Muscle layer of colon (tissue), 2 donors: ENCODE results near the gene HES5.

Experiments
- H3K27ac ChIP-seq: one replicate; pipeline ENCODE4 v1.7.0; 2013; ENCODE audit warnings: low read depth, mild to moderate bottlenecking, low read length, moderate library complexity
- H3K27me3 ChIP-seq, 2 donors: one replicate each; pipeline ENCODE4 v1.7.0; 2013; ENCODE audit warnings: low read length in 2 of 2, mild to moderate bottlenecking in 2 of 2; ENCODE audit not compliant: insufficient read depth in 2 of 2, control insufficient read depth in 1 of 2
- H3K36me3 ChIP-seq: one replicate; pipeline ENCODE4 v1.7.0; 2013; ENCODE audit warnings: mild to moderate bottlenecking, low read length; ENCODE audit not compliant: insufficient read depth
- H3K4me1 ChIP-seq: one replicate; pipeline ENCODE4 v1.7.0; 2013; ENCODE audit warnings: mild to moderate bottlenecking, low read length; ENCODE audit not compliant: insufficient read depth
- H3K4me3 ChIP-seq, 2 donors: one replicate each; pipeline ENCODE4 v1.7.0; 2013; ENCODE audit warnings: low read length in 2 of 2, low read depth in 1 of 2, mild to moderate bottlenecking in 1 of 2, moderate library complexity in 1 of 2
- H3K9ac ChIP-seq: one replicate; pipeline ENCODE4 v1.7.0; 2013; ENCODE audit warnings: low read length
- H3K9me3 ChIP-seq: one replicate; pipeline ENCODE4 v1.7.0; 2013; ENCODE audit warnings: mild to moderate bottlenecking, low read length
- donor health status: abdominal sarcoma.
- donor health status: Adenocarcinoma of cecum.

HES5 gene

GRCh38 chr1:2534315-2534686 lies 4.2 kb upstream of the HES5 start:
- Histone ChIP-seq H3K27ac (no peak overlapping the region), H3K9me3 (no peaks in the 10 kb centered on the region), H3K4me1 (peaks cover 12% of the 10 kb centered on the region), H3K9ac (no peak overlapping the region), H3K4me3 (no peak overlapping the region), H3K36me3 (no peaks in the 10 kb centered on the region), H3K27me3 (peaks cover 25 to 86% of the 10 kb centered on the region in 2 donors)

- no peak overlapping the region for H3K9ac ChIP-seq
- no peaks in the 10 kb centered on the region for H3K36me3 ChIP-seq
- no peak overlapping the region for H3K27ac ChIP-seq
- no peaks in the 10 kb centered on the region for H3K9me3 ChIP-seq
- H3K4me3 ChIP-seq: no peak overlapping the region
- H3K27me3 ChIP-seq: peaks cover 25 to 86% of the 10 kb centered on the region in 2 donors
- peaks cover 12% of the 10 kb centered on the region for H3K4me1 ChIP-seq
Measured at GRCh38 chr1:2533365-2533764, 3.3 kb upstream of the HES5 start.

GRCh38 chr1:2532485-2533160 lies 2.6 kb upstream of the HES5 start:
- no peak overlapping the region for H3K9ac ChIP-seq
- H3K4me3 ChIP-seq: no peak overlapping the region
- peaks cover 25 to 86% of the 10 kb centered on the region in 2 donors for H3K27me3 ChIP-seq
- no peaks in the 10 kb centered on the region for H3K9me3 ChIP-seq
- H3K27ac ChIP-seq: no peak overlapping the region
- no peaks in the 10 kb centered on the region for H3K36me3 ChIP-seq
- H3K4me1 ChIP-seq: peaks cover 12% of the 10 kb centered on the region

- Histone ChIP-seq H3K36me3 (no peaks in the 10 kb centered on the region), H3K27ac (no peak overlapping the region), H3K9ac (no peak overlapping the region), H3K4me1 (peaks cover 19% of the 10 kb centered on the region), H3K4me3 (no peak overlapping the region), H3K9me3 (no peaks in the 10 kb centered on the region), H3K27me3 (peaks cover 25 to 78% of the 10 kb centered on the region in 2 donors)
Measured at GRCh38 chr1:2530513-2531361, 674 bp upstream of the HES5 start.

GRCh38 chr1:2528966-2529783 lies 888 bp downstream of the HES5 start:
- H3K27ac ChIP-seq: no peak overlapping the region
- peaks cover 21 to 66% of the 10 kb centered on the region in 2 donors for H3K27me3 ChIP-seq
- H3K36me3 ChIP-seq: no peaks in the 10 kb centered on the region
- H3K4me3 ChIP-seq: no peak overlapping the region
- H3K9ac ChIP-seq: no peak overlapping the region
- no peaks in the 10 kb centered on the region for H3K9me3 ChIP-seq
- H3K4me1 ChIP-seq: peaks cover 33% of the 10 kb centered on the region

- Histone ChIP-seq H3K27ac (no peak overlapping the region), H3K36me3 (no peaks in the 10 kb centered on the region), H3K27me3 (peaks cover 21 to 61% of the 10 kb centered on the region in 2 donors), H3K4me1 (peaks cover 38% of the 10 kb centered on the region), H3K4me3 (no peak overlapping the region), H3K9ac (no peak overlapping the region), H3K9me3 (no peaks in the 10 kb centered on the region)
Measured at GRCh38 chr1:2528611-2528965, 1.5 kb downstream of the HES5 start.

GRCh38 chr1:2528016-2528415 lies 2.0 kb downstream of the HES5 start:
- no peak overlapping the region for H3K4me3 ChIP-seq
- peaks cover 44% of the 10 kb centered on the region for H3K4me1 ChIP-seq
- no peaks in the 10 kb centered on the region for H3K9me3 ChIP-seq
- H3K36me3 ChIP-seq: no peaks in the 10 kb centered on the region
- no peak overlapping the region for H3K9ac ChIP-seq
- H3K27me3 ChIP-seq: peaks cover 15 to 55% of the 10 kb centered on the region in 2 donors
- no peak overlapping the region for H3K27ac ChIP-seq

- H3K9me3 ChIP-seq: no peaks in the 10 kb centered on the region
- H3K4me3 ChIP-seq: no peak overlapping the region
- no peaks in the 10 kb centered on the region for H3K36me3 ChIP-seq
- peaks cover 11 to 50% of the 10 kb centered on the region in 2 donors for H3K27me3 ChIP-seq
- H3K9ac ChIP-seq: no peak overlapping the region
- H3K27ac ChIP-seq: no peak overlapping the region
- peaks cover 45% of the 10 kb centered on the region for H3K4me1 ChIP-seq
Measured at GRCh38 chr1:2527556-2527860, 2.6 kb downstream of the HES5 start.

- peaks cover 45% of the 10 kb centered on the region for H3K4me1 ChIP-seq
- peaks cover 11 to 45% of the 10 kb centered on the region in 2 donors for H3K27me3 ChIP-seq
- H3K9ac ChIP-seq: no peak overlapping the region
- no peak overlapping the region for H3K27ac ChIP-seq
- no peaks in the 10 kb centered on the region for H3K36me3 ChIP-seq
- H3K4me3 ChIP-seq: peak overlapping the region in 1 of 2 donors; percentile 33
- no peaks in the 10 kb centered on the region for H3K9me3 ChIP-seq
Measured at GRCh38 chr1:2526824-2527555, 3.1 kb downstream of the HES5 start.

- peaks cover 8 to 37% of the 10 kb centered on the region in 2 donors for H3K27me3 ChIP-seq
- H3K36me3 ChIP-seq: peaks cover 4% of the 10 kb centered on the region
- peaks cover 42% of the 10 kb centered on the region for H3K4me1 ChIP-seq
- H3K27ac ChIP-seq: peak within 1 kb of the TSS; percentile 66
- peak within 1 kb of the TSS; percentile 83 to 89 for H3K4me3 ChIP-seq
- no peaks in the 10 kb centered on the region for H3K9me3 ChIP-seq
- H3K9ac ChIP-seq: peak within 1 kb of the TSS; percentile 50
Measured at GRCh38 chr1:2525920-2526823, 3.9 kb downstream of the HES5 start, which contains the start of gene PANK4. Gene PANK4, minus strand, starts transcription at chr1:2526596. Its CDS starts 9 bp downstream, at chr1:2526587.
